Thyroid gland (tissue), 4 donors: ENCODE results near the gene ISM1.

Source experiments
- POLR2A ChIP-seq, 2 donors: fragments of 450-650 bp; IDR thresholded peaks; one replicate each; pipeline ENCODE4 v1.6.1; 2017; ENCODE audit warnings: antibody characterized with exemption in 2 of 2, mild to moderate bottlenecking in 2 of 2, moderate library complexity in 1 of 2
- TF ChIP-seq, protein P1 (sequence below), 6 experiments: fragments of 200-600 bp in 3 of 6; fragments of 450-650 bp in 3 of 6; sonication (generic) in 3 of 6; IDR thresholded peaks; one replicate each; pipeline ENCODE4 v1.5.1; 2016 to 2019; ENCODE audit warnings: antibody characterized with exemption in 6 of 6, mild to moderate bottlenecking in 2 of 6, inconsistent platforms in 1 of 6, moderate library complexity in 1 of 6

DNA sequence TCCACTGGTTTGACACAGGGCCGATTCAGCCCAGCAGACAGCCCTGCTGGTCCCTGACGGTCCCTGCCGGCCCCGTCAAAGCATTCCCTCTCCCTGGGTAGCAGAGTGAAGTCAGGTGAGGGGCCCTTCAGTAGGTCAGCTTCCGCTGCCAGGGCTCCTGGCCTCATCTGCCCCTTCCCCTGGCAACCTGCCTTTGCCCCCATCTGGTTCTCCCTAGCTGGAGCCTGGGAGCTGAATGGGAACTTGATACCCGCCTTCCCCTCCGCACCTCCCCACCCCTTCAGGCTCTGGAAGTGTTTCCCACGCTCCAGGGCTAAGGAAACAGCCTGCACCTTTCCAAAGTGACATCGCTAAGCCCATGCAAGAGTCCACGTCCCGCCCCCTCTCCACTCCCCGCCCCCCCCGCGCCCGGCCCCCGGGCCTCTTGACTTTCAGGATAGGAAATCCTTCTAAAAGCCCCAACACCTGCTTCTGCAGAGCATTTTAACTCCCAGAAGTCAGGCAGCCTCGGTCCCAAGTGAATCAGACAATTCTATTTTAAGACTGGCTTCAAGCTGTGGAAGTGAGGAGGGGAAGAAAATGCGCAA is 53.3 kb downstream of the ISM1 start:
- TF ChIP-seq, protein P1, sequence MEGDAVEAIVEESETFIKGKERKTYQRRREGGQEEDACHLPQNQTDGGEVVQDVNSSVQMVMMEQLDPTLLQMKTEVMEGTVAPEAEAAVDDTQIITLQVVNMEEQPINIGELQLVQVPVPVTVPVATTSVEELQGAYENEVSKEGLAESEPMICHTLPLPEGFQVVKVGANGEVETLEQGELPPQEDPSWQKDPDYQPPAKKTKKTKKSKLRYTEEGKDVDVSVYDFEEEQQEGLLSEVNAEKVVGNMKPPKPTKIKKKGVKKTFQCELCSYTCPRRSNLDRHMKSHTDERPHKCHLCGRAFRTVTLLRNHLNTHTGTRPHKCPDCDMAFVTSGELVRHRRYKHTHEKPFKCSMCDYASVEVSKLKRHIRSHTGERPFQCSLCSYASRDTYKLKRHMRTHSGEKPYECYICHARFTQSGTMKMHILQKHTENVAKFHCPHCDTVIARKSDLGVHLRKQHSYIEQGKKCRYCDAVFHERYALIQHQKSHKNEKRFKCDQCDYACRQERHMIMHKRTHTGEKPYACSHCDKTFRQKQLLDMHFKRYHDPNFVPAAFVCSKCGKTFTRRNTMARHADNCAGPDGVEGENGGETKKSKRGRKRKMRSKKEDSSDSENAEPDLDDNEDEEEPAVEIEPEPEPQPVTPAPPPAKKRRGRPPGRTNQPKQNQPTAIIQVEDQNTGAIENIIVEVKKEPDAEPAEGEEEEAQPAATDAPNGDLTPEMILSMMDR (IDR thresholded peaks at IDR 0.05): no peak
- no peak for TF ChIP-seq POLR2A (IDR thresholded peaks at IDR 0.05)
